ENCODE measurements around the gene GLB1L2. TPM values are rescaled to one million over a fixed set of nuclear protein-coding genes. Genes with fewer than 3 reads are reported as not detected.
"Not testable (repeated sequence)": the region's sequence is repeated elsewhere in the genome, so short reads cannot be mapped to it uniquely, and the experiment has no call there.

GLB1L2 gene
- total RNA-seq, 1 donor = not detected

DNA sequence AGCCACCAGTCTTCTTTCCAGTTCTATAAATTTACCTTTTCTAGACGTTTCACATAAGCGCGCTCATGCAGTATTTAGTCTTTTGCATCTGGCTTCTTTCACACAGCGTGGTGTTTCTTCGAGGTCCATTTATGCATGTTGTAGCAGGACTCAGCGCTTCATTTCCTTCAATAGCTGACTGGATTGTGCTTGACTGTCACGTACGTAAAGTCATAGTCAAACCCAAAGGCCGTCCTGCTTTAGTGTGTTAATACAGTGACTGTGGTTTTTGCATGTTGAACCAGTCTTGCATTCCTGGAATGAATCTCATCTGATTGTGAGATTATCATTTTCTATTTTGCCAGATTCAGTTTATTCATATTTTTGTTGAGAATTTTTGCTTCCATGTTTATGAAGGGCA lies 37.1 kb upstream of the GLB1L2 start:
- TF ChIP-seq, protein P1, sequence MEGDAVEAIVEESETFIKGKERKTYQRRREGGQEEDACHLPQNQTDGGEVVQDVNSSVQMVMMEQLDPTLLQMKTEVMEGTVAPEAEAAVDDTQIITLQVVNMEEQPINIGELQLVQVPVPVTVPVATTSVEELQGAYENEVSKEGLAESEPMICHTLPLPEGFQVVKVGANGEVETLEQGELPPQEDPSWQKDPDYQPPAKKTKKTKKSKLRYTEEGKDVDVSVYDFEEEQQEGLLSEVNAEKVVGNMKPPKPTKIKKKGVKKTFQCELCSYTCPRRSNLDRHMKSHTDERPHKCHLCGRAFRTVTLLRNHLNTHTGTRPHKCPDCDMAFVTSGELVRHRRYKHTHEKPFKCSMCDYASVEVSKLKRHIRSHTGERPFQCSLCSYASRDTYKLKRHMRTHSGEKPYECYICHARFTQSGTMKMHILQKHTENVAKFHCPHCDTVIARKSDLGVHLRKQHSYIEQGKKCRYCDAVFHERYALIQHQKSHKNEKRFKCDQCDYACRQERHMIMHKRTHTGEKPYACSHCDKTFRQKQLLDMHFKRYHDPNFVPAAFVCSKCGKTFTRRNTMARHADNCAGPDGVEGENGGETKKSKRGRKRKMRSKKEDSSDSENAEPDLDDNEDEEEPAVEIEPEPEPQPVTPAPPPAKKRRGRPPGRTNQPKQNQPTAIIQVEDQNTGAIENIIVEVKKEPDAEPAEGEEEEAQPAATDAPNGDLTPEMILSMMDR (IDR thresholded peaks at IDR 0.05; ENCODE audit: insufficient read depth, low read length) = no peak
- DNase-seq (ENCODE audit: low read depth) = no peak

GRCh38 chr11:134312223-134312622 lies 19.6 kb upstream of the GLB1L2 start:
- DNase-seq (ENCODE audit: low read depth) = no peak
- TF ChIP-seq, protein P1 (IDR thresholded peaks at IDR 0.05; ENCODE audit: insufficient read depth, low read length) = no peak
- H3K4me3 ChIP-seq (ENCODE audit: low read depth, low read length) = no peak overlapping the region

More for the DNA sequence above, 37.1 kb upstream of the GLB1L2 start:
- H3K4me3 ChIP-seq (ENCODE audit: low read depth, low read length) = no peak overlapping the region

- TF ChIP-seq, protein P1 (IDR thresholded peaks at IDR 0.05; ENCODE audit: insufficient read depth, low read length) = no peak
- no peak for DNase-seq (ENCODE audit: low read depth)
Measured at GRCh38 chr11:134312807-134313206, 19.0 kb upstream of the GLB1L2 start.

GRCh38 chr11:134313379-134313778 lies 18.4 kb upstream of the GLB1L2 start:
- DNase-seq (ENCODE audit: low read depth) = no peak
- H3K4me3 ChIP-seq (ENCODE audit: low read depth, low read length) = no peak overlapping the region
- TF ChIP-seq, protein P1 (IDR thresholded peaks at IDR 0.05; ENCODE audit: insufficient read depth, low read length) = no peak

More at GRCh38 chr11:134312807-134313206, 19.0 kb upstream of the GLB1L2 start:
- H3K4me3 ChIP-seq (ENCODE audit: low read depth, low read length) = no peak overlapping the region

DNA sequence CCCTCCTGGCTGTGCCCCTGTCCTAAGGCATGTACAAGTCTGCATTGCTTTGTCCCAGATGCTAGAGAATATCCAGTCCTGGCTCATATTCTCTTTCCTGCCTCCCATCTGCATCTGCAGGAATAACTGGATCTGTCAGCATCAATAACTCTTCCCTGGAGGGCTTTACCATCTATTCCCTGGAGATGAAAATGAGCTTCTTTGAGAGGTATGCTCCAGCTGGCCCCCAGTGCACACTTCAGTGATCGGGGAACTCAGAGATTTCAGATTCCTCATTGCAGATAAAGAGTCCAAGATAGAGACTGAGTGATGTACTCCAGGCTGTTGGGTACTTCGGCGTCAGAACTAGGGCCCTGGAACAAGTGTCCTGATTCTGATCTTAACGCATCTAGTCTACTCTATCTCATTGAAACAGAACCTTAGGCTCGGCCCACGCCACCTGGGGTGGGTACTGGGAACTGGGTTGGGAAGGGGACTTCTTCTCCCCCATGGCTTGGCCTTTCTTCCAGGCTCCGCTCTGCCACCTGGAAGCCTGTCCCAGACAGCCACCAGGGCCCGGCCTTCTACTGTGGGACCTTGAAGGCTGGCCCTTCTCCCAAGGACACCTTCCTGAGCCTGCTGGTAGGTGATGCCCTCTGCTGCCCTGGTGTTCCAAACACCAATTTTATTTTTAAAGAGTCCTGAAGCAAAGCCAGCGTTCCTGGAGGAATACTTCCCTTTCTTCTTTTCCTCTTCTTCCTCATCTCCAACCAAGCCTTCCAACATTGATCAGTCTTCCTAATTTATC lies 17.8 kb upstream of the GLB1L2 start:
- DNase-seq (ENCODE audit: low read depth) = no peak
- TF ChIP-seq, protein P1 (IDR thresholded peaks at IDR 0.05; ENCODE audit: insufficient read depth, low read length) = no peak
- no peak overlapping the region for H3K4me3 ChIP-seq (ENCODE audit: low read depth, low read length)

DNA sequence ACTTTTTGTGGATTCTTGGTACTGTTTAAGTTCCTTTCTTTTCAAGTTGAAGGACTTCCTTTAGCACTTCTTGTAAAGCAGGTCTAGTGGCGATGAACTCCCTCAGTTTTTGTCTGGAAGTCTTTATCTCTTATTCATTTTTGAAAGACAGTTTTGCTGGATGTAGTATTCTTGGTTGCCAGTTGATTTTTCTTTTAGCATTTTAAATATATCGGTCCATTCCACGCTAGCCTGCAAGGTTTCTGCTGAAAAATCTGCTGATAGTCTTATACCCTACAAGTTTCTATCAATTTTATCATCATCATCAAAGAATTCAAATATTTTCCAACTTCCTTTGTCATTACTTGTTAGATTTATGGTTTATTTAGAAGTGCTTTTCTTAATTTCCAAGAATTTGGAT lies 14.7 kb upstream of the GLB1L2 start:
- no peak overlapping the region for H3K4me3 ChIP-seq (ENCODE audit: low read depth, low read length)
- no peak for DNase-seq (ENCODE audit: low read depth)
- TF ChIP-seq, protein P1 (IDR thresholded peaks at IDR 0.05; ENCODE audit: insufficient read depth, low read length) = no peak

DNA sequence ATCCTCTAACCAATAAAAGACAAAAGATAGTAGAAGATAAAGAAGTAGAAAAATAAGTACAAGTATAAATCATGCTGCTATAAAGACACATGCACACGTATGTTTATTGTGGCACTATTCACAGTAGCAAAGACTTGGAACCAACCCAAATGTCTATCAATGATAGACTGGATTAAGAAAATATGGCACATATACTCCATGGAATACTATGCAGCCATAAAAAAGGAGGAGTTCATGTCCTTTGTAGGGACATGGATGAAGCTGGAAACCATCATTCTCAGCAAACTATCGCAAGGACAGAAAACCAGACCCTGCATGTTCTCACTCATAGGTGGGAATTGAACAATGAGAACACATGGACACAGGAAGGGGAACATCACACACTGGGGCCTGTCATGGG lies 10.4 kb upstream of the GLB1L2 start:
- not testable (repeated sequence) for DNase-seq (ENCODE audit: low read depth); H3K4me3 ChIP-seq (ENCODE audit: low read depth, low read length)
